WTC11 (cell line): ENCODE data around the gene PGF. TPM values are rescaled to one million over a fixed set of nuclear protein-coding genes. Genes with fewer than 3 reads are reported as not detected.

Experiments used
- ATAC-seq: fragments of 200-7000 bp; cut with Tn5 transposase; 2 replicates; pipeline ENCODE4 v1.10.0; 2021; ENCODE audit warnings: mild to moderate bottlenecking, moderate library complexity
- CTCF ChIA-PET: fragments of 300-600 bp; sonication (Branson Sonifier 250); formaldehyde crosslinking; loops from one replicate; lab custom pipeline; 2021; ENCODE audit warnings: antibody characterized with exemption; lab: Charles Lee
- POLR2A ChIA-PET: fragments of 350-600 bp; sonication (Branson Sonifier 250); formaldehyde crosslinking; loops from one replicate; lab custom pipeline; 2021; ENCODE audit warnings: antibody characterized with exemption; lab: Charles Lee
- DNase-seq: peaks from one replicate; pipeline ENCODE4 v3.0.0; 2021; ENCODE audit warnings: low spot score
- H3K27ac Mint-ChIP-seq: 2 replicates; pipeline ENCODE4 v1.8.0; 2021; ENCODE audit warnings: mixed read lengths
- H3K27me3 Mint-ChIP-seq: 2 replicates; pipeline ENCODE4 v1.8.0; 2021; ENCODE audit warnings: low read depth, mild to moderate bottlenecking, moderate library complexity, mixed read lengths
- H3K36me3 Mint-ChIP-seq: 2 replicates; pipeline ENCODE4 v1.8.0; 2021; ENCODE audit warnings: mixed read lengths
- H3K4me1 Mint-ChIP-seq: 2 replicates; pipeline ENCODE4 v1.8.0; 2022; ENCODE audit warnings: mixed read lengths
- H3K4me3 Mint-ChIP-seq: 2 replicates; pipeline ENCODE4 v1.8.0; 2021; ENCODE audit warnings: mild to moderate bottlenecking, moderate library complexity, mixed read lengths
- H3K9me3 Mint-ChIP-seq: 2 replicates; pipeline ENCODE4 v1.8.0; 2021; ENCODE audit warnings: mixed read lengths
- AR ChIP-seq: fragments of 250-450 bp; sonication (Bioruptor Pico); IDR thresholded peaks from 2 replicates; pipeline ENCODE4 v1.9.0; 2021; ENCODE audit warnings: mild to moderate bottlenecking
- ESRRA ChIP-seq: sonication (generic); formaldehyde crosslinking; IDR thresholded peaks from 2 replicates; pipeline ENCODE4 v1.8.1; 2022; ENCODE audit warnings: mild to moderate bottlenecking, missing genetic modification reagents, borderline replicate concordance
- FOXP4 ChIP-seq: sonication (generic); formaldehyde crosslinking; IDR thresholded peaks from 2 replicates; pipeline ENCODE4 v1.8.0; 2022; ENCODE audit warnings: mild to moderate bottlenecking, missing genetic modification reagents
- IRF1 ChIP-seq: sonication (generic); formaldehyde crosslinking; IDR thresholded peaks from 2 replicates; pipeline ENCODE4 v1.8.0; 2023; ENCODE audit warnings: missing genetic modification reagents
- MAX ChIP-seq: sonication (generic); formaldehyde crosslinking; IDR thresholded peaks from 2 replicates; pipeline ENCODE4 v1.8.0; 2022; ENCODE audit warnings: mild to moderate bottlenecking, missing genetic modification reagents
- NFATC4 ChIP-seq: fragments of 250-450 bp; sonication (Bioruptor Pico); IDR thresholded peaks from 2 replicates; pipeline ENCODE4 v1.9.0; 2021; ENCODE audit warnings: mild to moderate bottlenecking
- OVOL2 ChIP-seq: fragments of 250-450 bp; sonication (Bioruptor Pico); IDR thresholded peaks from 2 replicates; pipeline ENCODE4 v1.9.0; 2021; ENCODE audit warnings: mild to moderate bottlenecking, borderline replicate concordance
- SP1 ChIP-seq: sonication (generic); formaldehyde crosslinking; conservative IDR thresholded peaks from 2 replicates; pipeline ENCODE4 v1.8.1; 2022; ENCODE audit warnings: missing genetic modification reagents
- USF2 ChIP-seq: sonication (generic); formaldehyde crosslinking; IDR thresholded peaks from 2 replicates; pipeline ENCODE4 v1.8.1; 2023; ENCODE audit warnings: mild to moderate bottlenecking, missing genetic modification reagents, moderate library complexity
- ZBTB43 ChIP-seq: sonication (generic); formaldehyde crosslinking; IDR thresholded peaks from 2 replicates; pipeline ENCODE4 v1.8.1; 2023; ENCODE audit warnings: mild to moderate bottlenecking, missing genetic modification reagents
- ZNF425 ChIP-seq: fragments of 250-450 bp; sonication (Bioruptor Pico); conservative IDR thresholded peaks from 2 replicates; pipeline ENCODE4 v1.9.0; 2021; ENCODE audit warnings: mild to moderate bottlenecking
- ZNF512 ChIP-seq: sonication (generic); formaldehyde crosslinking; IDR thresholded peaks from 2 replicates; pipeline ENCODE4 v1.8.1; 2022; ENCODE audit warnings: missing genetic modification reagents, borderline replicate concordance
- ZNF671 ChIP-seq: fragments of 250-450 bp; sonication (Bioruptor Pico); IDR thresholded peaks from 2 replicates; pipeline ENCODE4 v1.8.0; 2021; ENCODE audit warnings: mild to moderate bottlenecking
- total RNA-seq: library from RNA; stranded (reverse); gene quantifications from 3 replicates; pipeline ENCODE4 v1.2.3, GENCODE V29; 2021
- TF ChIP-seq, protein P1 (sequence below): sonication (generic); formaldehyde crosslinking; IDR thresholded peaks from 2 replicates; pipeline ENCODE4 v1.8.1; 2022; ENCODE audit warnings: low read depth, mild to moderate bottlenecking, moderate library complexity, missing genetic modification reagents, borderline replicate concordance
- TF ChIP-seq, protein P2 (sequence below): fragments of 250-450 bp; sonication (Bioruptor Pico); IDR thresholded peaks from 2 replicates; pipeline ENCODE4 v1.9.0; 2021; ENCODE audit warnings: mild to moderate bottlenecking, borderline replicate concordance
- TF ChIP-seq, protein P3 (sequence below): sonication (generic); formaldehyde crosslinking; conservative IDR thresholded peaks from 2 replicates; pipeline ENCODE4 v1.8.1; 2022; ENCODE audit warnings: mild to moderate bottlenecking, missing genetic modification reagents

The PGF gene
- total RNA-seq, 1 experiment from 2014 or later = 6.7 TPM

DNA sequence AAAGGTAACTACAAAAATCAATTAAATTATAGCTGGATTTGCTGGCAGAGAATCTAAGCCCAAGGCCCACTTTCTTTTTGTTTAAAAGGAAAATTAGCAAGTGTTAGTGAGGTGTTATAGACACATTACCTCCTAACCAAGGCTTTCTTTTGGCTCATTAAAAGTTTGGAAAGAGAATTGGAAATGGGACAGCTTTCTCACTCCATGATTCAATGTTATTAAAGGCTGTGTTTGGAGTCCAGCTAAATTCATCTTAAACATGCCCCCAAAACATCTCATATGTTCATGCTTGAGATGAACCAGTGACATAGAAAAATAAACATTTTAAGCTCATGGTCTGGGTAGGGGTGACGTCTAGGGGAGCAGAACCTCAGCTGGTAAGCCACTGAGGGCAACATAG is 13.4 kb upstream of the PGF start:
- no peak for DNase-seq
- Mint-ChIP-seq H3K36me3 (no peaks in the 10 kb centered on the region), H3K4me3 (no peak overlapping the region), H3K9me3 (no peaks in the 10 kb centered on the region), H3K27me3 (no peaks in the 10 kb centered on the region), H3K4me1 (peaks cover 10% of the 10 kb centered on the region), H3K27ac (no peak overlapping the region)
- ChIA-PET CTCF (interaction anchor here (3.6 kb wide), 1 partner anchor 23 kb away, joined by 17 read pairs; no protein-coding TSS in a partner anchor), POLR2A (no interaction called here)
- ATAC-seq = no peak
- no peak for TF ChIP-seq ZNF512 (CRISPR knock-in tag)
- no peak for TF ChIP-seq IRF1
- no peak for TF ChIP-seq ZNF425 (CRISPR knock-in tag)
- TF ChIP-seq, protein P1, sequence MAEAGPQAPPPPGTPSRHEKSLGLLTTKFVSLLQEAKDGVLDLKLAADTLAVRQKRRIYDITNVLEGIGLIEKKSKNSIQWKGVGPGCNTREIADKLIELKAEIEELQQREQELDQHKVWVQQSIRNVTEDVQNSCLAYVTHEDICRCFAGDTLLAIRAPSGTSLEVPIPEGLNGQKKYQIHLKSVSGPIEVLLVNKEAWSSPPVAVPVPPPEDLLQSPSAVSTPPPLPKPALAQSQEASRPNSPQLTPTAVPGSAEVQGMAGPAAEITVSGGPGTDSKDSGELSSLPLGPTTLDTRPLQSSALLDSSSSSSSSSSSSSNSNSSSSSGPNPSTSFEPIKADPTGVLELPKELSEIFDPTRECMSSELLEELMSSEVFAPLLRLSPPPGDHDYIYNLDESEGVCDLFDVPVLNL (CRISPR knock-in tag) = no peak
- TF ChIP-seq, protein P2, sequence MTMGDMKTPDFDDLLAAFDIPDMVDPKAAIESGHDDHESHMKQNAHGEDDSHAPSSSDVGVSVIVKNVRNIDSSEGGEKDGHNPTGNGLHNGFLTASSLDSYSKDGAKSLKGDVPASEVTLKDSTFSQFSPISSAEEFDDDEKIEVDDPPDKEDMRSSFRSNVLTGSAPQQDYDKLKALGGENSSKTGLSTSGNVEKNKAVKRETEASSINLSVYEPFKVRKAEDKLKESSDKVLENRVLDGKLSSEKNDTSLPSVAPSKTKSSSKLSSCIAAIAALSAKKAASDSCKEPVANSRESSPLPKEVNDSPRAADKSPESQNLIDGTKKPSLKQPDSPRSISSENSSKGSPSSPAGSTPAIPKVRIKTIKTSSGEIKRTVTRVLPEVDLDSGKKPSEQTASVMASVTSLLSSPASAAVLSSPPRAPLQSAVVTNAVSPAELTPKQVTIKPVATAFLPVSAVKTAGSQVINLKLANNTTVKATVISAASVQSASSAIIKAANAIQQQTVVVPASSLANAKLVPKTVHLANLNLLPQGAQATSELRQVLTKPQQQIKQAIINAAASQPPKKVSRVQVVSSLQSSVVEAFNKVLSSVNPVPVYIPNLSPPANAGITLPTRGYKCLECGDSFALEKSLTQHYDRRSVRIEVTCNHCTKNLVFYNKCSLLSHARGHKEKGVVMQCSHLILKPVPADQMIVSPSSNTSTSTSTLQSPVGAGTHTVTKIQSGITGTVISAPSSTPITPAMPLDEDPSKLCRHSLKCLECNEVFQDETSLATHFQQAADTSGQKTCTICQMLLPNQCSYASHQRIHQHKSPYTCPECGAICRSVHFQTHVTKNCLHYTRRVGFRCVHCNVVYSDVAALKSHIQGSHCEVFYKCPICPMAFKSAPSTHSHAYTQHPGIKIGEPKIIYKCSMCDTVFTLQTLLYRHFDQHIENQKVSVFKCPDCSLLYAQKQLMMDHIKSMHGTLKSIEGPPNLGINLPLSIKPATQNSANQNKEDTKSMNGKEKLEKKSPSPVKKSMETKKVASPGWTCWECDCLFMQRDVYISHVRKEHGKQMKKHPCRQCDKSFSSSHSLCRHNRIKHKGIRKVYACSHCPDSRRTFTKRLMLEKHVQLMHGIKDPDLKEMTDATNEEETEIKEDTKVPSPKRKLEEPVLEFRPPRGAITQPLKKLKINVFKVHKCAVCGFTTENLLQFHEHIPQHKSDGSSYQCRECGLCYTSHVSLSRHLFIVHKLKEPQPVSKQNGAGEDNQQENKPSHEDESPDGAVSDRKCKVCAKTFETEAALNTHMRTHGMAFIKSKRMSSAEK = no peak
- TF ChIP-seq USF2 (CRISPR knock-in tag) = no peak
- no peak for TF ChIP-seq ESRRA (CRISPR knock-in tag)
- TF ChIP-seq ZNF671 (CRISPR knock-in tag) = no peak
- TF ChIP-seq, protein P3, sequence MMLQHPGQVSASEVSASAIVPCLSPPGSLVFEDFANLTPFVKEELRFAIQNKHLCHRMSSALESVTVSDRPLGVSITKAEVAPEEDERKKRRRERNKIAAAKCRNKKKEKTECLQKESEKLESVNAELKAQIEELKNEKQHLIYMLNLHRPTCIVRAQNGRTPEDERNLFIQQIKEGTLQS (CRISPR knock-in tag) = no peak
- TF ChIP-seq MAX (CRISPR knock-in tag) = no peak
- no peak for TF ChIP-seq ZBTB43 (CRISPR knock-in tag)
- TF ChIP-seq NFATC4 (CRISPR knock-in tag) = no peak
- TF ChIP-seq OVOL2 (CRISPR knock-in tag) = no peak
- TF ChIP-seq FOXP4 (CRISPR knock-in tag) = no peak
- TF ChIP-seq SP1 (CRISPR knock-in tag) = no peak
- TF ChIP-seq AR (CRISPR knock-in tag) = no peak
